GM23338 (cell line): Measurements from ENCODE around the gene KCNIP2.

Experiments used
- CREB1 ChIP-seq: fragments of 250-450 bp; sonication (Bioruptor Pico); IDR thresholded peaks from 2 replicates; pipeline ENCODE4 v1.5.0; 2020; ENCODE audit warnings: low read depth, mild to moderate bottlenecking, moderate library complexity
- EZH2 ChIP-seq: fragments of 200-600 bp; sonication (generic); IDR thresholded peaks from one replicate; pipeline ENCODE4 v1.8.0; 2017; ENCODE audit warnings: antibody characterized with exemption, mild to moderate bottlenecking, low read depth; ENCODE audit not compliant: unreplicated experiment
- JUNB ChIP-seq: IDR thresholded peaks from one replicate; pipeline ENCODE4 v1.6.1; 2016; ENCODE audit warnings: antibody characterized with exemption; ENCODE audit not compliant: unreplicated experiment
- POLR2AphosphoS5 ChIP-seq: IDR thresholded peaks from 2 replicates; pipeline ENCODE4 v1.6.1; 2016; ENCODE audit warnings: antibody characterized with exemption, low read depth
- ZNF114 ChIP-seq: fragments of 250-450 bp; sonication (Bioruptor Pico); IDR thresholded peaks from 2 replicates; pipeline ENCODE4 v1.5.0; 2020; ENCODE audit warnings: mild to moderate bottlenecking, moderate library complexity
- TF ChIP-seq, protein P1 (sequence below): IDR thresholded peaks from one replicate; pipeline ENCODE4 v1.6.1; 2018; ENCODE audit warnings: antibody characterized with exemption; ENCODE audit not compliant: unreplicated experiment
- TF ChIP-seq, protein P2 (sequence below), 2 experiments: fragments of 200-600 bp in 1 of 2; sonication (generic) in 1 of 2; conservative IDR thresholded peaks; 2 replicates each; pipeline versions ENCODE4 v1.5.1 to v1.6.1; 2016 to 2017; ENCODE audit warnings: antibody characterized with exemption in 2 of 2, low read depth in 2 of 2, mild to moderate bottlenecking in 2 of 2, moderate library complexity in 1 of 2

DNA sequence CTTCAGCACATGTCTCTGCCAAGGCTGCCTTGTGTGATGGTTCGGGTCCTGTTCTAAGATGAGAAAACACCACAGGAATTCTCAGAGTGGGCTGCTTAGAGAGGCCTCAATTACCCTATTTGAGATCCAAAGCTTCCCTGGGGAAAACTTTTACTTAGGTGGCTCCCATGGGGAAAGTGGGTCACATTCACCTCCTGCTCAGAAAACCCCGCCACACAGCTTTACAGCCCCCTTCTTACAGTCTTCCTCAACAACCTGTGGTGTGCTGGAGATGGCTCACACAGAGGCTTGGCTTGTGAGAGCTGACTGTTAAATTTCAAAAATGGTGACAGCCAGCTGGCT, 36.6 kb upstream of the KCNIP2 start:
- TF ChIP-seq, protein P1, sequence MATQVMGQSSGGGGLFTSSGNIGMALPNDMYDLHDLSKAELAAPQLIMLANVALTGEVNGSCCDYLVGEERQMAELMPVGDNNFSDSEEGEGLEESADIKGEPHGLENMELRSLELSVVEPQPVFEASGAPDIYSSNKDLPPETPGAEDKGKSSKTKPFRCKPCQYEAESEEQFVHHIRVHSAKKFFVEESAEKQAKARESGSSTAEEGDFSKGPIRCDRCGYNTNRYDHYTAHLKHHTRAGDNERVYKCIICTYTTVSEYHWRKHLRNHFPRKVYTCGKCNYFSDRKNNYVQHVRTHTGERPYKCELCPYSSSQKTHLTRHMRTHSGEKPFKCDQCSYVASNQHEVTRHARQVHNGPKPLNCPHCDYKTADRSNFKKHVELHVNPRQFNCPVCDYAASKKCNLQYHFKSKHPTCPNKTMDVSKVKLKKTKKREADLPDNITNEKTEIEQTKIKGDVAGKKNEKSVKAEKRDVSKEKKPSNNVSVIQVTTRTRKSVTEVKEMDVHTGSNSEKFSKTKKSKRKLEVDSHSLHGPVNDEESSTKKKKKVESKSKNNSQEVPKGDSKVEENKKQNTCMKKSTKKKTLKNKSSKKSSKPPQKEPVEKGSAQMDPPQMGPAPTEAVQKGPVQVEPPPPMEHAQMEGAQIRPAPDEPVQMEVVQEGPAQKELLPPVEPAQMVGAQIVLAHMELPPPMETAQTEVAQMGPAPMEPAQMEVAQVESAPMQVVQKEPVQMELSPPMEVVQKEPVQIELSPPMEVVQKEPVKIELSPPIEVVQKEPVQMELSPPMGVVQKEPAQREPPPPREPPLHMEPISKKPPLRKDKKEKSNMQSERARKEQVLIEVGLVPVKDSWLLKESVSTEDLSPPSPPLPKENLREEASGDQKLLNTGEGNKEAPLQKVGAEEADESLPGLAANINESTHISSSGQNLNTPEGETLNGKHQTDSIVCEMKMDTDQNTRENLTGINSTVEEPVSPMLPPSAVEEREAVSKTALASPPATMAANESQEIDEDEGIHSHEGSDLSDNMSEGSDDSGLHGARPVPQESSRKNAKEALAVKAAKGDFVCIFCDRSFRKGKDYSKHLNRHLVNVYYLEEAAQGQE: no peak
- TF ChIP-seq CREB1 (CRISPR knock-in tag): no peak
- TF ChIP-seq, protein P2, sequence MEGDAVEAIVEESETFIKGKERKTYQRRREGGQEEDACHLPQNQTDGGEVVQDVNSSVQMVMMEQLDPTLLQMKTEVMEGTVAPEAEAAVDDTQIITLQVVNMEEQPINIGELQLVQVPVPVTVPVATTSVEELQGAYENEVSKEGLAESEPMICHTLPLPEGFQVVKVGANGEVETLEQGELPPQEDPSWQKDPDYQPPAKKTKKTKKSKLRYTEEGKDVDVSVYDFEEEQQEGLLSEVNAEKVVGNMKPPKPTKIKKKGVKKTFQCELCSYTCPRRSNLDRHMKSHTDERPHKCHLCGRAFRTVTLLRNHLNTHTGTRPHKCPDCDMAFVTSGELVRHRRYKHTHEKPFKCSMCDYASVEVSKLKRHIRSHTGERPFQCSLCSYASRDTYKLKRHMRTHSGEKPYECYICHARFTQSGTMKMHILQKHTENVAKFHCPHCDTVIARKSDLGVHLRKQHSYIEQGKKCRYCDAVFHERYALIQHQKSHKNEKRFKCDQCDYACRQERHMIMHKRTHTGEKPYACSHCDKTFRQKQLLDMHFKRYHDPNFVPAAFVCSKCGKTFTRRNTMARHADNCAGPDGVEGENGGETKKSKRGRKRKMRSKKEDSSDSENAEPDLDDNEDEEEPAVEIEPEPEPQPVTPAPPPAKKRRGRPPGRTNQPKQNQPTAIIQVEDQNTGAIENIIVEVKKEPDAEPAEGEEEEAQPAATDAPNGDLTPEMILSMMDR (conservative IDR thresholded peaks at IDR 0.05; ENCODE audit: low read depth in 2 of 2): no peak
- TF ChIP-seq POLR2AphosphoS5: no peak
- no peak for TF ChIP-seq ZNF114
- TF ChIP-seq EZH2: no peak
- no peak for TF ChIP-seq JUNB
